GM12873 (cell line): ENCODE data around the gene AIG1.

Experiments used
- TF ChIP-seq, protein P1 (sequence below): IDR thresholded peaks from 2 replicates; pipeline ENCODE4 v1.5.1; 2012; ENCODE audit warnings: low read depth, mild to moderate bottlenecking, moderate library complexity, low read length, control low read depth; ENCODE audit not compliant: insufficient read depth; ENCODE audit errors: missing control alignments

The AIG1 gene

DNA sequence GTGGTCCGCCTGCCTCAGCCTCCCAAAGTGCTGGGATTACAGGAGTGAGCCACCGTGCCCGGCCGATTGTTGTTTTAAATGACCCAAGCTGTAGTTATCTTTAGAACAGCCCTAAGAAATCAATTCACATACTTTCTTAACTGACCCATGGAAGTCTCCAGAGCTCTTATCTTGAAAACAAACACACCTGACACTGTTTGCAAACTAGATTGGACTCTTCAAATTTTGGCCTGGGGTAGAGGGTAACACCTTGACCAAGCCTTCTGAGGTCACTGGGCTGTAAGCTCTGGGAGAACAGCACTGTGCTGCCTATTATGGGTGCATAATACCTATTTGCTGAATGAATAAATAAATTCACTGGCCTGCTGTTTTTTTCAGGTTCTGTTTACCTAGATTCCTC is 190.6 kb downstream of the AIG1 start:
- TF ChIP-seq, protein P1, sequence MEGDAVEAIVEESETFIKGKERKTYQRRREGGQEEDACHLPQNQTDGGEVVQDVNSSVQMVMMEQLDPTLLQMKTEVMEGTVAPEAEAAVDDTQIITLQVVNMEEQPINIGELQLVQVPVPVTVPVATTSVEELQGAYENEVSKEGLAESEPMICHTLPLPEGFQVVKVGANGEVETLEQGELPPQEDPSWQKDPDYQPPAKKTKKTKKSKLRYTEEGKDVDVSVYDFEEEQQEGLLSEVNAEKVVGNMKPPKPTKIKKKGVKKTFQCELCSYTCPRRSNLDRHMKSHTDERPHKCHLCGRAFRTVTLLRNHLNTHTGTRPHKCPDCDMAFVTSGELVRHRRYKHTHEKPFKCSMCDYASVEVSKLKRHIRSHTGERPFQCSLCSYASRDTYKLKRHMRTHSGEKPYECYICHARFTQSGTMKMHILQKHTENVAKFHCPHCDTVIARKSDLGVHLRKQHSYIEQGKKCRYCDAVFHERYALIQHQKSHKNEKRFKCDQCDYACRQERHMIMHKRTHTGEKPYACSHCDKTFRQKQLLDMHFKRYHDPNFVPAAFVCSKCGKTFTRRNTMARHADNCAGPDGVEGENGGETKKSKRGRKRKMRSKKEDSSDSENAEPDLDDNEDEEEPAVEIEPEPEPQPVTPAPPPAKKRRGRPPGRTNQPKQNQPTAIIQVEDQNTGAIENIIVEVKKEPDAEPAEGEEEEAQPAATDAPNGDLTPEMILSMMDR = no peak

DNA sequence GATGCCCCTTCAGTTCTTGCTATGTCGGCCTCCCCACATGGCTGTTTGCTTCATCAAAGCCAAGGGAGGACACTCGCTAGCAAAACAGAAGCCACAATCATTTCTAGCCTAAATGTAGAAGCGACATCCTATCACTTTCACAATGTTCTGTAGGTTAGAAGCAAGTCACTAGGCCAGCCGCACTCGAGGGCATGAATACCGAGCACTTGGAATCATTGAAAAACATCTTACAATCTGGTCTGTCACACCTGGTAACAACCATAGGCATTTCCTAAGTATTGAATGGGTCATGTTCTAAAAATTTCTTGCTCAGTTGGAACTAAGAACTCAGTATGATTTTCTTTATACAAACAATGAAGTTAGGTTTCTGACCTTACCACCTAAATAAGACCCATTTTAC is 192.3 kb downstream of the AIG1 start:
- TF ChIP-seq, protein P1 = no peak

DNA sequence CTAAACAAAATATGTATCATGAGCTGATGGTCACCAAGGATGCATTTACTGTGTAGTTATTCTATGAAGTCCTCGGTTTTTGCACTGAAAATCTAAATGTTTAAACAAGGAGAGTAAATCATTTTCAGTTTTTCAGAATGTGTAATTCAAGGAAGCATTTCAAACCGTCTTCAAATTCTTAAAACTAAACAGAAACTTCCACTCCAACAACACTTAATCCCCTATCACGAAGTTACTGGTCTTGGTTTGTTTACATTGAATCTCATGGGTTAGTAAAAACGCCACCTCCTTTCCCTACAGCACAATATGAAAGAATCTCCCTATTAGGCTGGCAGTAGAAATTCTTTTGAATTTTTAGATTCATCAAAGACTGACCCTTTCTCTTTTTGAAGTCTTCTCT is 192.9 kb downstream of the AIG1 start:
- TF ChIP-seq, protein P1 = no peak

DNA sequence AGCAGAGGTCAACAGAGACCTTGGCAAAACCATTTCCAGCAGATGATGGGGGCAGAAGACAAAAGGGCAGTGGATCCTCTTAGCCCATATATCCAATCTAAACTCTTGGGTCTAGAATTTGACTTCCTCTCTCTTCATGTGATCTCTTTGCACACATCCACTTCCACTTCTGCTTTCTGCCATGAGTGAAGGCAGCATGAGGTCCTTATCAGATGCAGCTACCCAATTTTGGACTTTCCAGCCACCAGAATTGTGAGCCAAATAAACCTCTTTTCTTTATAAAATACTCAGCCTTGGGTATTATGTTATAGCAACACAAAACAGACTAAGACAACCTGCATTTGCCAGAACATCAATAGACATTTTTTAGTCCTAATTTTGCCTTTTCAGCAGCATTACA is 198.3 kb downstream of the AIG1 start:
- TF ChIP-seq, protein P1 = no peak

DNA sequence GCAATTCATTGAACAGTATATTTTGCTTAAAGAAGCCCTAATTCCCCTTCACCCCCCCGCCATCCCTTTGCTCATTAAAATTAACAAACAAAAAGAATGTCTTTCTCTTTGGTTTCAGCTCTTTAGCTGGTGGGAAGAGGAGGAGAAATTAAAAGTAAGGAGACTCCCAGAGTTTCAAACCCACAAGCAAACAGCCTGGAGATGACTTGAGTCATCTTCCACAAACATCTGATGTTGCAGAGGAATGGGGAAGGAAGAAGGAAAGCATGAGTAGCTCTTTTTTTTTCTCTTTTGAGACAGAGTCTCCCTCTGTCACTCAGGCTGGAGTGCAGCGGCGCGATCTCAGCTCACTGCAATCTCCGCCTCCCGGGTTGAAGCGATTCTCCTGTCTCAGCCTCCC is 200.2 kb downstream of the AIG1 start:
- TF ChIP-seq, protein P1 = no peak

DNA sequence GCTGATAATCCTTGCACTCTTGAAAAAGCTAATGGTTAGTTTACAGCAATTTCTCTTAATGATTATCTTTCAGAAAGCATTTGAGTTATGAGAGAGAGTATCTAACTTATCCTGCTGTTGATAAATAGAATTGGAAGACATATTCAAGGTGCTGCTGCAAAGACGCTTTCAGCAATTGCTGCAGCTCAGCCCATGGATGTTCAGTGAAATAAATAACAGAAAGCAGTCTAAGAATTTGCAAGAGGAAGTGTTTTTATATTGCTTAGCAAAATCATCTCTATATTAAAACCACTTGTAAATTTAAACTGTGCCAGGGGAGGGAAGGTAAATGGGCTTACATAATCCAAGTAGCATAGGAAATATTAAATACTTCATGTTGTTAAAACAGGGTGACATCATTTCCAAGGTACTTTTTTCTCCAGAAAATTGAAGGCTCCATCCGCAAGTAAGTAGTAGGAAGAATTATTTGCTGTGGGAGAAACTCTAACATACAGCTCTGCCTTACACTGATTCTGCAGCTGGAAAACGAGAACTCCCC is 201.3 kb downstream of the AIG1 start:
- TF ChIP-seq, protein P1 = no peak

DNA sequence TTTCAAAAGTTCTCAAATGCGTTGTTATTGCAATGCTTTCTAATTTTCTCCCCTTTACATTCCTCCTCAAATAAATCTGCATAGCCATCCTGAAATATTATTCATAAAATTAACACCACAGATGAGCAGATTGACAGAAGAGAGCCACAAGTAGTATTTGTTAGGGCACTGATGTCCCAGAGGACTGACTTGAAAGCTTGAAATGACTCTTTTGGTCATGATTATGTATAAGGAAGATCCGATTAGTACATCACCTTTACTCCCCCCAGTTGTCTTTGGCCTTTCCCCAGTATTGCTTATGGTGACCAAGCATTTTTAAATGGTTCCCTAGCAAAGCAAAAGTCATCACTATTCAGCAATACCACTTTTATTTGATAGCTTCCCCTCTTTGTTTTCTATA is 202.2 kb downstream of the AIG1 start:
- TF ChIP-seq, protein P1 = no peak
